ENCODE data around the gene CAMSAP3.

CAMSAP3 gene

GRCh38 chr19:7612282-7613274 lies 16.9 kb downstream of the CAMSAP3 start:
- DNase-seq (ENCODE audit: low spot score): no peak

- DNase-seq (ENCODE audit: low spot score): no peak
Observed at GRCh38 chr19:7614859-7615741, 19.4 kb downstream of the CAMSAP3 start.

- no peak for DNase-seq (ENCODE audit: low spot score)
Observed at GRCh38 chr19:7617172-7617571, 21.5 kb downstream of the CAMSAP3 start.

DNA sequence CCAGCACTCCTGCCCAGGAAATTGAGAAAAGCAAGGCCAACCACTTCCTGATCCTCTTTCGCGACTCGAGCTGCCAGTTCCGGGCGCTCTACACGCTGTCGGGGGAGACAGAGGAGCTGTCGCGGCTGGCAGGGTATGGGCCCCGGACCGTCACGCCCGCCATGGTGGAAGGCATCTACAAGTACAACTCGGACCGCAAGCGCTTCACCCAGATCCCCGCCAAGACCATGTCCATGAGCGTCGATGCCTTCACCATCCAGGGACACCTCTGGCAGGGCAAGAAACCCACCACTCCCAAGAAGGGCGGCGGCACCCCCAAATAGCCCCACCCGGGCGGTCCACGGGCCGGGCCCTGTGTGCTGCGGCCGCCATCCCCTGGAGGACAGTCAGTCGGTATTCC lies 22.1 kb downstream of the CAMSAP3 start:
- DNase-seq (ENCODE audit: low spot score): no peak

DNA sequence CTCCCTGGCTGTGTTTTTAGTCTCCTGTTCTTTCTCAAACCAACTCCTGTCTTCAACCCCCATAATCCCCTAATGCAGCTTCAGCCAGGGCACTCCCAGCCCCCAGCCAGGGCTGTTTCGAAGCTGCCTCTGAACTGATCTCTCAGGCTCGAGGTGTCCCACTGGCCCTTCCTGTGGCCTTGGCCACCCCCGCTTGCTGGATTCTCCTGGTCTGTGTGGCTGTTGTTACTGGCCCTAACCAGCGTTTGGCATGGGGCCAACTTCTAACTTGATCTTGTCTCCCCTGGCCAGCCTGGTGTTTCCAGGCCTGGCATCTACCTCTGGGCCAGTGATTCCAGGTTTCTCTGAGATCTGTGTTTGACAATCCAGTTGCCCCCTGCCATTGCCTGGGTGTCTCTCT lies 22.7 kb downstream of the CAMSAP3 start:
- no peak for DNase-seq (ENCODE audit: low spot score)

DNA sequence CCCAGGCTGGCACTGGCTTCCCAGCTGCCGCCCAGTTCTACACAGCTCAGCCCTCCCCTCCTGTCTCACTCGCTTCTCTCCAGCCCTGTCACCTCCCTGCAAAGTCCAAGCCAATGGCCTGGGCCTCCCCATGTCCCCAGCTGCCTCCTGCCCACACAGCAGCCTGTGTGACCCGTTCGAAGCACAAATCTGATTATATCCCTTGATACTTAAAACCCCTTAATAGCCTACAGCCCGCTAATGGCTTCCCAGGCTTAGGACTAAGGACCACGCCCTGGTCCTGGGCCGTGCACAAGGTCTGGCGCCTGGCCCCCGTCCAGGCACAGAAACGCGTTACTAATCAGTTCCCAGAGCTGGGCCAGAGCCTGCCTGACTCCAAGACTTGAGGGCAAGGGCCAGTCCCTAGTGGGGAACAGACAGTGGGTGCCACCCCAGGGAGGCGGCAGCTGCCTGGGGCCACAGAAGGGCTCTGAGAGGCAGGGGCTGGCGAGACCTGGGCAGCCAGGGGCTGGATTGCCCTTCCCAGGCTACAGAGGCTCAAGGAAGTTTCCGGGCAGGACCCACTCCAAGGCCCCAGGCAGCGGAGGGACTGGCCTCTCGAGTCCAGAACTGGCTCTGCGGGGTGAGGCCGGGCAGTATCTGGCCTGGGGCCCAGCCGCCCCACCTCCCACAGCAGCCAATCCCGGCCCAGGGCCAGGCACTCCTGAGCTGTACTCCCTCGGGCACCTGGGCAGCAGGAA lies 23.3 kb downstream of the CAMSAP3 start:
- DNase-seq (ENCODE audit: low spot score): no peak

DNA sequence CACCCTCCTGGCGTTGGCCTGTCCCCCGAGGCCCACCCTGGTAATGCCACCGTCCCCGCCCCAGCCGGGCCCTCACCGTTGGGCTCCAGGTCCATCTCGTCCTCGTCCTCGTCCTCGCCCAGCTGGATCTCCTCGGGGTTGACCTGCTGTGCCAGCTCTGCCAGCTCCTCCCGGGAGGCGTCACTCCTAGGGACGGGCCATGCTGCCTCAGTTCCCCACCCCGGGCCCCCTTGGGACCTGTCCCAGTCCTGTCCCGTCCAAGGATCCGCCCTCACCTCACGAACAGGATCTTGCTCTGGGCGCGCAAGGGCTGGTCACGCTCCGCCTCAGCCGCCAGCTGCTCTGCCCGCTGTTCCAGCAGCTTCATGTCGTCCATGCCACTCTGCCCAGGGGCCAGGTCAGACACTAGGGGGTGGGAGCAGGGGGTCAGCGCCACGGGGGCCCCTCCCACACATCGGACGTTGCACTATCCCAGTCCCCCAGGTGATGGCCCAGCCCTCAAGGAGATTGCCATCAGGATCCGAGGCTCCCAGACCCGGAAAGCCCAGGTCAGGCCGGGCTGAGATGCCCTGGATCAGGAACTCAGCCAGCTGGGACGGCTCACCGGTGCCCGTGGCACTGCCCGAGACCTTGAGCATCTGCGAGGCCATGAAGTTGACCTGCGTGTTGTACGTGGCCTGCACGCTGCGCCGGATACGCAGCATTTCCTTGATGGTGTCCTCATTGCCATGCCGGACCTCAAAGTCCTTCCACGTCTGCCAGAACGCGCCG lies 24.2 kb downstream of the CAMSAP3 start:
- no peak for DNase-seq (ENCODE audit: low spot score)

DNA sequence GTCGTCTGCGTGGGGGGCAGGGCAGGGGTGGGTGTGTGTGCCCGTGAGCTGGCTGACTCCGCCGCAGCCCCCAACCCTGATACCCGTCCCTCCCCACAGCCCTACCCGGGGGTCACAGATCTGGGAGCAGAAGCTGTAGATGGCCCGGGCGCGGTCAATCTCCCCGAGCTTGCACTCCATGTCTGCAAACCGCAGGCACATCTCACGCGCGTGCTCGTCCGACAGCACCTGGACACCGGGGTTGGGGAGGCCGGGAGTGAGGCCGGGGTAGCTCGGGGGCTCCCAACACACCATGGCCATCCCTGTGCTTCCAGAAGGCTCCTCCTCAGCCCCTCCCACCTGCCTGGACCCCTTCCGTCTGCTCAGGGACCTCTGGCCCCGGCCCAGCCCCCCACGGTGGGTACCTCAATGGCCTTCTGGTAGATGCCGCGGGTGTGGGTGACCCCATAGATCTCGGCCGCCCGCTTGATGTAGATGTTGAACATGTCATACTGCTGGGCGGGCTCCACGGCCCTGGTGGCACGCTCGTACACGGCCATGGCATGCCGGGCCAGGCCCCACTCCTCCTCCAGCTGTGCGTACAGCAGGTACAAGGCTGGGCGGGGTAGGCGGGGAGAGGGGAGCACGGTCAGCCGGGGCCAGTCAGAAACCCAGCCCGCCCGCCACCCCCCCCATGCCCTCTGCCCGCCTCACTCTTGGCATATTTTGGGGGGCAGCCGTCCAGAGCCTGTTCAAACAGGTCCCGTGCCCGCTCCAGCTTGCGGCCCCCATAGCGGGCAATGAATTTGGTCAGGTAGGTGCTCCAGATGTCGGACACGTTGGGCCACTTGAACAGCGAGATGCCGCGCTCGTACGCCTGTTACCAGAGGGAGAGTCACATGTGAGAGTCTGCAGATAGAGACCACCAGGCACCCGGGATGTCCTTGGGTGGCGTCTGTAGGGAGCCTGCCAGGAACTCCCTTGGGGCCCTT lies 25.1 kb downstream of the CAMSAP3 start:
- no peak for DNase-seq (ENCODE audit: low spot score)

DNA sequence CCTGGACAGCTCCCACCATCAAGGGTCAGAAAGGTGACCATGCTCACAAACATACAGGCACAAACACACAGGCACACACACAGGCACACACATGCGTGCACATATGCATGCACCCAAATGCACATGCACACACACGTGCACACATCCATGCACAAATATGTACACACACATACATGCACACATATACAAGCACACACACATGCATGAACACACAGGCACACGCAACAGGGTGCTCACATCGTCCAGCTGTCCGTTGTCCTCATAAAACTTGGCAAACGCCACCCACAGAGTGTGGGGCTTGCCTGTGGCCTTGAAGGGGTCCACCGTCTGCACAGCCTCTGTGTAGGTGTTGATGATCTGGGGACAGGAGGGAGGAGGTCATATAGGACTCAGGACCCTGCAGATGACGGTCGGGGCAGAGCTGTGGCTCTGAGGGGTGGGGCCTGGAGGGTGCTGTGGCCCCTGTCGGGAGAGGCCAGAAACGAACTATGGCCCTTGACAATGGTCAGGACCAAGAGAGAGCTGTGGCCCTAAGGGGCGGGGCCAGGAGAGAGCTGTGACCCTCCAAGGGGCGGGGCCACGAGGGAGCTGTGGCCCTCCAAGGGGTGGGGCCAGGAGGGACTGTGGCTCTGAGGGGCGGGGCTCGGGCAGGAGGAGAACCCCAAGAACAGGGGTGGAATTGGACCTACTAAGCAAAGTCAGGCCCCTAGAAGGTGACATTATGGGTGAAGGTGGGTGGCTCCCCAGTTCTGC lies 27.4 kb downstream of the CAMSAP3 start:
- no peak for DNase-seq (ENCODE audit: low spot score)

DNA sequence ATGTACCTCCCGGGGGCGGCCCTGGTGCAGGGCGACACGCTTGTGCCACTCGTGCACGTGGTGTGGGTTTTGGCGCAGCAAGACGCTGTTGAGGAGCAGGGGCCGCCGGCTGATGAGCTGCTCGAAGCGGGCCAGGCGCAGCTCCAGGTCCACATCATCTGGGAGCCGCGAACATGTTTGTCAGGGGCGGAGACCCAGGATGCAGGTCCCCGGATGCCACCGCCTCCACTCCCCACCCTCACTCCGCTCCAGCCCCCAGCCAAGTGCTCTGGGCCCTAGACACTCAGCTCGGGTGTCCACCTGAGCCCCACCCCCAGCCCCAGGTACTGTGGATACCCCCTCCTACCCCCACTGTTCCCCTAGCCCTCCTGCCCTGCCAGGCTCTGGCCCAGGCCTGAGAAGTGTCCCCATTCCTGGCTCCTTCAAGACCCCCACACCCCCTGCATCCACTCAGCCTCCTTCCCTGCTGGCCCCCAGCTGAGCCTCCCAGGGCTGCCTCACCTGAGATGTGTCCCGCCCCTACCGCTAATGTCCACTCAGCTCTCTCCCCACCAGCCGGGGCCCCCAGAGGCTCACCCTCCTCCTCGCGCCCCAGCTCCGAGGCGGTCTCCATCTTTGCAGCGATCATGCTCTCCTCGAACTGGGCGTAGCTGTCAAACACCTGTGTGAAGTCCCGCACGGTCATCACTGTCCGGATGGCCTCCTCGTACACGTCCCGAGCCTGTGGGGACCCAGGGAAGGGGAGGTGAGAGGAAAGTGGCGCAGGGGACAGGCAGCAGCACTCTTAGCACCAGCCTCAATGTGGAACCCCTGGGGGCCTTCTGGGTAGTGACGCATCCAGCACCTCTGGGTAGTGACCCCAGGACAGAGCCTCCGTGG lies 28.3 kb downstream of the CAMSAP3 start:
- DNase-seq (ENCODE audit: low spot score): no peak

DNA sequence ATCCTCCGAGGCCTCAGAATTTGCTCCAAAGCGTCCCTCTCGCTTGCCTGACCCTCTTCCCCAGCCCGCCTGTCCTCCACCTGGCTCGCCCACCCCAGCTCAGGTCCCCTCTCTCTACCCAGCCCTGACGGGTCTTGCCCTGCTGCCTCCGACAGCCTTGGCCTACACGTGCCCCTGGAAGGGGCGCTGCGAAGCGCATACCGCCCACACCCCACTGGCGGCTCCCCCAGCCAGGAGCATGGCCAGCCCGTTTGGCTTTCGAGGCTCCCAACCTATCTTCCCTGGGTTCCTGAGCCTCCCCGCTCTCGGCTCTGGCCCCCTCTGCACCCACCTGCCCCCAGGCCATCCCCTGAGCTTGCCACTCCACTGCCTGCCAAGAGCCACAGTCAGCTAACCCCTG lies 29.1 kb downstream of the CAMSAP3 start:
- no peak for DNase-seq (ENCODE audit: low spot score)

- no peak for DNase-seq (ENCODE audit: low spot score)
Observed at GRCh38 chr19:7625763-7626372, 30.2 kb downstream of the CAMSAP3 start.

GRCh38 chr19:7627166-7627565 lies 31.5 kb downstream of the CAMSAP3 start:
- no peak for DNase-seq (ENCODE audit: low spot score)

GRCh38 chr19:7628589-7629311 lies 33.1 kb downstream of the CAMSAP3 start:
- DNase-seq (ENCODE audit: low spot score): no peak

DNA sequence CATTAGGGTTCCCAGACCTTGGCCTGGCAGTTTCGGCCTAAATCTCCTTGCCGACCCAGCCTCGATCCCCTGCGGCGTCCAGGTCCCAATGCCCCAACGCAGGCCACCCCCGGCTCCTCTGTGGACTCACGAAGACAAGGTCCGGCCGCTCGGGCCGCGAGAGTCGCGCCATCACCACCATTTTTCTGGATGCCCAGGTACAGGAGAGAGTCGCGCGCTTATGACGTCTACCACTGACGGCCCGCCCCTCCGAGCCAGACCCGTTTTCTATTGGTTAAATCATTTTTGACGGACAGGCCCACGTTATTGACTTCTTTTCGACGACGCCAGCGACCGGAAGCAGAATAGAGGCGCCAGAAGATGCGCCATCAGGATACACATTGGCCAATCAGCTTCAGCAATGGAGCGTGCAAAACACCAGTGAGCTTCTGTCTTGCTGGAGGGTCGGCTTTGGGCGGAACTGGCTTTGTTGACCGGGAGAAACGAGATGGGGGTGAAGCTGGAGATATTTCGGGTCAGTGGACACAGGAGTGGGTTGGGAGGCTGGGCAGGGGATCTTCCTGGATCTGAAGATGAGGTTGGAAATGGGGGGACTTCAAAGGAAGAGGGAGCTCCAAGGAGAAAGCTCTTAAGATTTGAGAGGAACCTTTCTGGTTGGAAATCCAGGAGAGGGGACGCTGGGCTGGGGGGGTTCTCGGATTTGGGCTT lies 33.8 kb downstream of the CAMSAP3 start, which contains the start of the genes PET100 and XAB2:
TSS of gene PET100 (plus strand) at position 447 of the 708 bp plus-strand sequence. CDS start at position 488, 41 bp downstream.
TSS of gene XAB2 (minus strand) at position 199 of the 708 bp plus-strand sequence. CDS start at position 181, 18 bp downstream.
- DNase-seq (ENCODE audit: low spot score): peak; percentile 99

DNA sequence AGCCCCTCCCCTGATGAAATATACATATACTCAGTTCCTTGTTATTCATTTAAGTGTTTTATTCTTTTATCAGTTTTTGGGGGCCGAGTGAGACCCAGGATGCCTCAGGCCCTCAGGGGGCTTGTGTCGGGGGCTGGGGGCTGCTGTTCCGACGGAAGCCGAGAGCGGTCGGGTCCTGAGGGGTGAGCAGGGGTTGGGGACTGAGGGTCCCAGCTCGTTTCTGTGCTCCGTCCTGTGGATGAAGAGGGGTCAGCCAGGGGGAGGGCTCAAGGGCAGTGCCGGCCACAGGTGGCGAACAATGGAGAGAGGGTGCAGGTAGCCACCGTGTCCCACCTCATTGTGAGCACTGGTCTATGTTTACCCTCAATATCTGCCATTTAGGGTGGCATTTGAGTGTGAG lies 35.9 kb downstream of the CAMSAP3 start:
- DNase-seq (ENCODE audit: low spot score): no peak

Data from COLO829 (cell line).